Measurements from ENCODE around the gene ATP9B. TPM values are rescaled to one million over a fixed set of nuclear protein-coding genes. Genes with fewer than 3 reads are reported as not detected.

The ATP9B gene
- total RNA-seq, 1 experiment from 2014 or later, result 25.6 TPM

DNA sequence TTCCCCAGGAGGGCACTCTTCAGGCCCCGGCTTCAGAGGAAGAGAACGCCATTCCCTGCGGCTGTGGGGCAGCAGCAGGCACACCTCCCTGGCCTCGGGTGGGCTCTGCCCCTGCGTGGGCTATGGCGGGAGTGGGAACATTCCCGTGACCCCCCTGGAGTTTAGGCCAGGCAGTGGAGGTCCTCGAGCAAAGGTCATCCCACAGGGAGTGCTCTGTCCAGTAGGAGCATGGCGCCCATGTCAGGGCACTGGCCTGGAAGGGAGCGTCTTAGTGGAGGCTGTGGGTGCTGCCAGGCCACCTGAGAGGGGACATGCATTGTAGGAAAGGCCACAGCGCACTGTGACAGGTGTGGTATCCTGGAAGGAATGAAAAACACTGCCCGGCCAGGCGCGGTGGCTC lies 317.4 kb downstream of the ATP9B start:
- Mint-ChIP-seq H3K36me3 (ENCODE audit: insufficient read depth, unreplicated experiment) (peaks cover 14% of the 10 kb centered on the region), H3K4me3 (ENCODE audit: low read depth, unreplicated experiment) (no peak overlapping the region), H3K4me1 (ENCODE audit: low read depth, unreplicated experiment) (peaks cover 10% of the 10 kb centered on the region), H3K27me3 (ENCODE audit: unreplicated experiment) (peaks cover 52% of the 10 kb centered on the region), H3K9me3 (ENCODE audit: low read depth, unreplicated experiment) (no peaks in the 10 kb centered on the region), H3K27ac (ENCODE audit: unreplicated experiment) (no peak overlapping the region)
- no peak for TF ChIP-seq CTCF (IDR thresholded peaks at IDR 0.05; ENCODE audit: unreplicated experiment)
- DNase-seq, result no peak
- BruUV-seq (replicated peaks), result no TSS peak
- CTCF ChIA-PET, result no interaction called here
- intact Hi-C loops (cut with micrococcal nuclease; ENCODE audit: unreplicated experiment), result no loop called here

DNA sequence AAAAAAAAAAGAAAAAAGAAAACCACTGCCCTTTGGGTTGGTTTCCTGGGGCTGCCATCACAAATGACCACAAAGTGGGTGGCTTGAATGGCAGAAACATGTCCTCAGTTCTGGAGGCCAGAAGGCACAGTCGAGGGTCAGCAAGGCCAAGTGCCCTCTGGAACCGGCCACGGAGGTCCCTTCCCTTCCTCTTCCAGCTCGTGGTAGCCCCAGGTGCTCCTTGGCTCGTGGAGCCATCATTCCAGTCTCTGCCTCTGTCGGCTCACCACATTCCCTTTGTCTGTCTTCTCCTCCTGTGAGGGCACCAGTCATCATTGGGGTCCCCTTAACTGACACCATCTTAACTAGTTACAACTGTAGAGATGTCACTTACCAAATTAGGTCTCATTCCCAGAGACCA lies 318.0 kb downstream of the ATP9B start:
- H3K27ac Mint-ChIP-seq (ENCODE audit: unreplicated experiment), result no peak overlapping the region
- peaks cover 10% of the 10 kb centered on the region for H3K4me1 Mint-ChIP-seq (ENCODE audit: low read depth, unreplicated experiment)
- no peaks in the 10 kb centered on the region for H3K9me3 Mint-ChIP-seq (ENCODE audit: low read depth, unreplicated experiment)
- TF ChIP-seq CTCF (IDR thresholded peaks at IDR 0.05; ENCODE audit: unreplicated experiment), result no peak
- no TSS peak for BruUV-seq (replicated peaks)
- H3K4me3 Mint-ChIP-seq (ENCODE audit: low read depth, unreplicated experiment), result no peak overlapping the region
- intact Hi-C loops (cut with micrococcal nuclease; ENCODE audit: unreplicated experiment), result no loop called here
- CTCF ChIA-PET, result no interaction called here
- peaks cover 52% of the 10 kb centered on the region for H3K27me3 Mint-ChIP-seq (ENCODE audit: unreplicated experiment)
- H3K36me3 Mint-ChIP-seq (ENCODE audit: insufficient read depth, unreplicated experiment), result peaks cover 14% of the 10 kb centered on the region
- DNase-seq, result no peak

DNA sequence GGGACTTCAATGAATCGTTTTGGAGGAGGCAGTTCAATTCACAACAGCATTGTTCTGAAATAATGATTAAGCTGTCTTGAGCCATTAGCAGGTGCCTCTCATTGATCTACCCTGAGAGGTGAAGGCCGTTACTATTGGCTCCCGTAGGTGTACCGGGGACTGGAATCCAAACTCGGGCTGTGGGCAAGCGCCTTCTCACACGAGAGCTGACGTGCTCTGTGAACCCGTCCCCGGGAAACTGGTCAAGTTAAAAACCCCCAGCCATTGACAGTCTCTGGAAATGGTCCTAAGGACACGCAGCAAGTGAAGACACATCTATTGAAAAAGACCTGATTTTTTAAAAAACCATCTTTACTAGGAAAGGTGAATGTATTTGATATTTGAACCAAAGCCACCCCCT lies 318.4 kb downstream of the ATP9B start:
- peaks cover 11% of the 10 kb centered on the region for H3K36me3 Mint-ChIP-seq (ENCODE audit: insufficient read depth, unreplicated experiment)
- no peak overlapping the region for H3K27ac Mint-ChIP-seq (ENCODE audit: unreplicated experiment)
- intact Hi-C loops (cut with micrococcal nuclease; ENCODE audit: unreplicated experiment), result no loop called here
- no peak overlapping the region for H3K4me3 Mint-ChIP-seq (ENCODE audit: low read depth, unreplicated experiment)
- no peaks in the 10 kb centered on the region for H3K9me3 Mint-ChIP-seq (ENCODE audit: low read depth, unreplicated experiment)
- no peak for TF ChIP-seq CTCF (IDR thresholded peaks at IDR 0.05; ENCODE audit: unreplicated experiment)
- DNase-seq, result no peak
- no TSS peak for BruUV-seq (replicated peaks)
- CTCF ChIA-PET, result no interaction called here
- H3K27me3 Mint-ChIP-seq (ENCODE audit: unreplicated experiment), result peaks cover 52% of the 10 kb centered on the region
- H3K4me1 Mint-ChIP-seq (ENCODE audit: low read depth, unreplicated experiment), result peaks cover 10% of the 10 kb centered on the region

- TF ChIP-seq CTCF (IDR thresholded peaks at IDR 0.05; ENCODE audit: unreplicated experiment), result no peak
- peaks cover 10% of the 10 kb centered on the region for H3K4me1 Mint-ChIP-seq (ENCODE audit: low read depth, unreplicated experiment)
- BruUV-seq (replicated peaks), result no TSS peak
- H3K4me3 Mint-ChIP-seq (ENCODE audit: low read depth, unreplicated experiment), result no peak overlapping the region
- CTCF ChIA-PET, result no interaction called here
- DNase-seq, result no peak
- intact Hi-C loops (cut with micrococcal nuclease; ENCODE audit: unreplicated experiment), result no loop called here
- peaks cover 52% of the 10 kb centered on the region for H3K27me3 Mint-ChIP-seq (ENCODE audit: unreplicated experiment)
- no peak overlapping the region for H3K27ac Mint-ChIP-seq (ENCODE audit: unreplicated experiment)
- peaks cover 7% of the 10 kb centered on the region for H3K36me3 Mint-ChIP-seq (ENCODE audit: insufficient read depth, unreplicated experiment)
- H3K9me3 Mint-ChIP-seq (ENCODE audit: low read depth, unreplicated experiment), result no peaks in the 10 kb centered on the region
Measured at GRCh38 chr18:79388043-79388442, 318.8 kb downstream of the ATP9B start.

- Mint-ChIP-seq H3K27me3 (ENCODE audit: unreplicated experiment) (peaks cover 38% of the 10 kb centered on the region), H3K4me1 (ENCODE audit: low read depth, unreplicated experiment) (no peaks in the 10 kb centered on the region), H3K27ac (ENCODE audit: unreplicated experiment) (no peak overlapping the region), H3K9me3 (ENCODE audit: low read depth, unreplicated experiment) (no peaks in the 10 kb centered on the region), H3K36me3 (ENCODE audit: insufficient read depth, unreplicated experiment) (peaks cover 6% of the 10 kb centered on the region), H3K4me3 (ENCODE audit: low read depth, unreplicated experiment) (no peak overlapping the region)
- no peak for DNase-seq
- intact Hi-C loops (cut with micrococcal nuclease; ENCODE audit: unreplicated experiment), result no loop called here
- BruUV-seq (replicated peaks), result no TSS peak
- TF ChIP-seq CTCF (IDR thresholded peaks at IDR 0.05; ENCODE audit: unreplicated experiment), result no peak
- CTCF ChIA-PET, result no interaction called here
Measured at GRCh38 chr18:79389689-79390088, 320.5 kb downstream of the ATP9B start.
